ENCODE data around the gene CD69. TPM values are rescaled to one million over a fixed set of nuclear protein-coding genes. Genes with fewer than 3 reads are reported as not detected.

Gene CD69
- total and polyA plus RNA-seq, 2 donors (not counting 1 experiment from before 2014, with no cell fraction given) = 45.1 to 997 TPM

- H3K79me2 ChIP-seq (ENCODE audit: control insufficient read depth, insufficient read depth, low read length) = peaks cover 26% of the 10 kb centered on the region
- no peak overlapping the region for H3K4me3 ChIP-seq (ENCODE audit: control extremely low read depth in 1 of 5, extremely low read depth in 1 of 5, insufficient read depth in 1 of 5, low read depth in 2 of 5, low read length in 4 of 5)
- H4K20me1 ChIP-seq (ENCODE audit: control insufficient read depth, insufficient read depth, low read length, poor library complexity, severe bottlenecking) = no peaks in the 10 kb centered on the region
- Mint-ChIP-seq H3K27me3 (no peaks in the 10 kb centered on the region), H3K4me1 (peaks cover 96% of the 10 kb centered on the region), H3K9me3 (ENCODE audit: insufficient read depth) (no peaks in the 10 kb centered on the region), H3K4me3 (peak overlapping the region; percentile 7), H3K27ac (peak overlapping the region; percentile 80)
- ChIA-PET POLR2A (interaction anchor here (0.7 to 1.6 kb wide), 3 partner anchors 18 to 64 kb away, joined by 4 to 7 read pairs (median 4); partner anchors contain the start of gene CLEC2D), CTCF (interaction anchor here (0.7 to 7.8 kb wide), 19 partner anchors 9 to 87 kb away, joined by 3 to 81 read pairs (median 5); partner anchors contain the start of gene CLECL1)
- H3K9ac ChIP-seq (ENCODE audit: low read length) = no peak overlapping the region
- H3K4me2 ChIP-seq (replicated peaks; ENCODE audit: low read depth, low read length, poor library complexity, severe bottlenecking) = peak overlapping the region; percentile 40
- no peak overlapping the region for H2AFZ ChIP-seq (ENCODE audit: insufficient read depth, low read depth, low read length, poor library complexity, severe bottlenecking)
- H3K4me1 ChIP-seq (ENCODE audit: control insufficient read depth in 2 of 2, insufficient read depth in 2 of 2, low read length in 2 of 2) = peaks cover 94 to 95% of the 10 kb centered on the region in 2 donors
- intact Hi-C loops (cut with micrococcal nuclease) = loop anchor here (2.0 kb wide), 1 partner anchor 13 kb away; no protein-coding TSS in a partner anchor
- no peak for DNase-seq
- no peak for ATAC-seq (ENCODE audit: low read depth)
- WGBS (ENCODE audit: insufficient coverage) = no CpG with 5 or more reads among the region's 1 CpG
- H3K27me3 ChIP-seq (replicated peaks in 1 of 4; ENCODE audit: control extremely low read depth in 1 of 4, control insufficient read depth in 3 of 4, insufficient read depth in 4 of 4, low read length in 3 of 4) = no peaks in the 10 kb centered on the region
- no peak for TF ChIP-seq CTCF (IDR thresholded peaks at IDR 0.05)
- TF ChIP-seq EZH2 (IDR thresholded peaks at IDR 0.05; ENCODE audit: borderline replicate concordance, insufficient read depth, low read depth, low read length, poor library complexity, severe bottlenecking) = no peak
- H3K36me3 ChIP-seq (replicated peaks in 1 of 2; ENCODE audit: control extremely low read depth in 1 of 2, control insufficient read depth in 1 of 2, extremely low read depth in 1 of 2, insufficient read depth in 2 of 2, low read length in 1 of 2) = no peaks in the 10 kb centered on the region
- H3K27ac ChIP-seq (ENCODE audit: low read length in 2 of 2) = peak overlapping the region in 1 of 2 donors; percentile 91
- H3K9me3 ChIP-seq (ENCODE audit: control extremely low read depth in 1 of 3, control insufficient read depth in 2 of 3, insufficient read depth in 1 of 3, low read length in 2 of 3) = peaks cover 0 to 3% (median 0%) of the 10 kb centered on the region in 3 donors
Measured at GRCh38 chr12:9711664-9712063, 49.0 kb downstream of the CD69 start.

- no peaks in the 10 kb centered on the region for H3K27me3 ChIP-seq (replicated peaks in 1 of 4; ENCODE audit: control extremely low read depth in 1 of 4, control insufficient read depth in 3 of 4, insufficient read depth in 4 of 4, low read length in 3 of 4)
- no peaks in the 10 kb centered on the region for H3K9me3 Mint-ChIP-seq (ENCODE audit: insufficient read depth)
- no peak for DNase-seq
- peaks cover 0 to 3% (median 0%) of the 10 kb centered on the region in 3 donors for H3K9me3 ChIP-seq (ENCODE audit: control extremely low read depth in 1 of 3, control insufficient read depth in 2 of 3, insufficient read depth in 1 of 3, low read length in 2 of 3)
- peak overlapping the region in 1 of 2 donors; percentile 91 for H3K27ac ChIP-seq (ENCODE audit: low read length in 2 of 2)
- H3K4me3 ChIP-seq (ENCODE audit: control extremely low read depth in 1 of 5, extremely low read depth in 1 of 5, insufficient read depth in 1 of 5, low read depth in 2 of 5, low read length in 4 of 5) = no peak overlapping the region
- no peak for ATAC-seq (ENCODE audit: low read depth)
- H3K4me3 Mint-ChIP-seq = peak overlapping the region; percentile 26
- H3K27ac Mint-ChIP-seq = peak overlapping the region; percentile 87
- H3K4me1 ChIP-seq (ENCODE audit: control insufficient read depth in 2 of 2, insufficient read depth in 2 of 2, low read length in 2 of 2) = peaks cover 94 to 95% of the 10 kb centered on the region in 2 donors
- no peaks in the 10 kb centered on the region for H4K20me1 ChIP-seq (ENCODE audit: control insufficient read depth, insufficient read depth, low read length, poor library complexity, severe bottlenecking)
- H3K4me1 Mint-ChIP-seq = peaks cover 96% of the 10 kb centered on the region
- 90% methylated on average over 2 of the region's 3 CpGs for WGBS (ENCODE audit: insufficient coverage)
- no peak overlapping the region for H2AFZ ChIP-seq (ENCODE audit: insufficient read depth, low read depth, low read length, poor library complexity, severe bottlenecking)
- H3K79me2 ChIP-seq (ENCODE audit: control insufficient read depth, insufficient read depth, low read length) = peaks cover 21% of the 10 kb centered on the region
- intact Hi-C loops (cut with micrococcal nuclease) = no loop called here
- no peak overlapping the region for H3K9ac ChIP-seq (ENCODE audit: low read length)
- H3K27me3 Mint-ChIP-seq = no peaks in the 10 kb centered on the region
- CTCF ChIA-PET = interaction anchor here (0.7 to 7.8 kb wide), 18 partner anchors 9 to 88 kb away, joined by 3 to 81 read pairs (median 5); partner anchors contain the start of gene CLECL1
- POLR2A ChIA-PET = interaction anchor here (0.7 to 1.6 kb wide), 3 partner anchors 19 to 63 kb away, joined by 3 to 7 read pairs (median 4); partner anchors contain the start of gene CLEC2D
- TF ChIP-seq CTCF (IDR thresholded peaks at IDR 0.05) (no peak), EZH2 (IDR thresholded peaks at IDR 0.05; ENCODE audit: borderline replicate concordance, insufficient read depth, low read depth, low read length, poor library complexity, severe bottlenecking) (no peak)
- H3K36me3 ChIP-seq (replicated peaks in 1 of 2; ENCODE audit: control extremely low read depth in 1 of 2, control insufficient read depth in 1 of 2, extremely low read depth in 1 of 2, insufficient read depth in 2 of 2, low read length in 1 of 2) = no peaks in the 10 kb centered on the region
- H3K4me2 ChIP-seq (replicated peaks; ENCODE audit: low read depth, low read length, poor library complexity, severe bottlenecking) = peak overlapping the region; percentile 40
Measured at GRCh38 chr12:9710584-9711375, 49.9 kb downstream of the CD69 start.
